Body of pancreas (tissue), 4 donors: Measurements from ENCODE around the gene MRFAP1L1. TPM values are rescaled to one million over a fixed set of nuclear protein-coding genes. Genes with fewer than 3 reads are reported as not detected.

Source experiments
- ATAC-seq: fragments of 150-250 bp; one replicate; pipeline ENCODE4 v1.9.1; 2016
- DNase-seq, 4 donors: peaks; one replicate each; pipeline ENCODE4 v3.0.0-alpha.2; 2019
- H3K27ac ChIP-seq, 4 donors: fragments of 200-600 bp; sonication (generic); 1 replicate in 3 of 4; 2 replicates in 1 of 4; pipeline versions ENCODE4 v1.5.1 to v1.6.1; 2016 to 2019; ENCODE audit warnings: mild to moderate bottlenecking in 1 of 4, mixed read lengths in 1 of 4, moderate library complexity in 1 of 4
- H3K27me3 ChIP-seq, 2 donors: fragments of 200-600 bp; sonication (generic); one replicate each; pipeline ENCODE4 v1.6.0; 2016; ENCODE audit warnings: mild to moderate bottlenecking in 1 of 2
- H3K36me3 ChIP-seq, 2 donors: fragments of 200-600 bp; sonication (generic); replicated peaks in 1 of 2; 2 replicates each; pipeline ENCODE4 v1.5.1; 2016; ENCODE audit warnings: low read depth in 2 of 2; ENCODE audit not compliant: insufficient read depth in 1 of 2
- H3K4me1 ChIP-seq: fragments of 200-600 bp; sonication (generic); one replicate; pipeline ENCODE4 v1.6.0; 2016
- H3K4me3 ChIP-seq, 2 donors: fragments of 200-600 bp; sonication (generic); 1 replicate in 1 of 2; 2 replicates in 1 of 2; pipeline ENCODE4 v1.5.1; 2016 to 2019
- H3K9me3 ChIP-seq, 3 donors: fragments of 200-600 bp; sonication (generic); 1 replicate in 2 of 3; 2 replicates in 1 of 3; pipeline ENCODE4 v1.5.1; 2016
- CTCF ChIP-seq, 7 experiments: fragments of 450-650 bp in 4 of 7; fragments of 200-600 bp in 3 of 7; sonication (generic) in 3 of 7; IDR thresholded peaks; one replicate each; pipeline ENCODE4 v1.5.1; 2016 to 2019; ENCODE audit warnings: antibody characterized with exemption in 7 of 7
- POLR2A ChIP-seq, 3 donors: fragments of 450-650 bp; IDR thresholded peaks; one replicate each; pipeline ENCODE4 v1.6.1; 2016; ENCODE audit warnings: antibody characterized with exemption in 3 of 3, mild to moderate bottlenecking in 2 of 3
- WGBS, 2 donors: methylation state at CpG; one replicate each; pipeline ENCODE4 v1.1.5; 2017; 5-methylcytosine and 5-hydroxymethylcytosine counted together
- intact Hi-C: fragments of 100-400 bp; cut with DNase I; formaldehyde crosslinking; loops from one replicate; pipeline ENCODE4 v1.15.1; 2023
- total RNA-seq, 2 donors: library from RNA; depleted of rRNA; stranded (reverse); fragments of >200 nt; gene quantifications; one replicate each; pipeline ENCODE4 v1.1.0, GENCODE V29; 2016

Gene MRFAP1L1
- total RNA-seq, 2 donors from 2014 or later, result 34.3 to 44.1 TPM

DNA sequence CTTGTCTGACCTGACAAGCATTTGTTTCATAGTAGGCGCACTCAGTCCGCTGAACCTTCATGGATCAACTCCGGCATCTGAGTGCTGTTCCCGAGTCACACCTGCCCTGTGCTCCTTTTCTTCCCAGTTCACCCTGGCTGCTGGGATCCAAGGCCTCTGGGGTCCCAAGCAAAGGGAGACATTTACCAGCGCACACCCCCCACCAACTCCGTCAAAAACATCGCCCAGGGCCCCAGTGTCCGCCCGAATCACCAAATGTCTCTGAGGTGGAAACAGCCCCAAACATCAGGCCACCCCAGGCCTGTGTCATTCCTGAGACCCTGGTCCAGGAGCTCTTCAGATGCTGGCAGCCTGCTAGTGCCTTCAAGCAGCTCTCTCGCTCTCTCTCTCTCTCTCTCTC is 11.5 kb upstream of the MRFAP1L1 start:
- TF ChIP-seq CTCF (IDR thresholded peaks at IDR 0.05), result no peak
- no peak for TF ChIP-seq POLR2A (IDR thresholded peaks at IDR 0.05)
- 92 to 95% methylated on average over 10 of the region's 10 CpGs for WGBS, 2 donors
- H3K36me3 ChIP-seq, result no peaks in the 10 kb centered on the region
- no peak for DNase-seq
- no peak for ATAC-seq
- H3K27me3 ChIP-seq, result no peaks in the 10 kb centered on the region
- H3K27ac ChIP-seq, result no peak overlapping the region
- intact Hi-C loops, result no loop called here
- no peaks in the 10 kb centered on the region for H3K9me3 ChIP-seq
- no peak overlapping the region for H3K4me3 ChIP-seq
- H3K4me1 ChIP-seq, result peaks cover 20% of the 10 kb centered on the region

- no peak overlapping the region for H3K27ac ChIP-seq
- H3K9me3 ChIP-seq, result no peaks in the 10 kb centered on the region
- TF ChIP-seq POLR2A (IDR thresholded peaks at IDR 0.05) (no peak), CTCF (IDR thresholded peaks at IDR 0.05) (peak; percentile 76 to 97 (median 88))
- H3K4me1 ChIP-seq, result peaks cover 26% of the 10 kb centered on the region
- H3K4me3 ChIP-seq, result no peak overlapping the region
- no peaks in the 10 kb centered on the region for H3K36me3 ChIP-seq
- intact Hi-C loops, result no loop called here
- peak; percentile 78 to 84 (median 82) for DNase-seq
- H3K27me3 ChIP-seq, result no peaks in the 10 kb centered on the region
- WGBS, 2 donors, result 4 to 10% methylated on average over 7 to 14 of the region's 14 CpGs
- peak; percentile 49 for ATAC-seq
Measured at GRCh38 chr4:6720202-6720699, 10.6 kb upstream of the MRFAP1L1 start.

- ATAC-seq (no peak), DNase-seq (no peak)
- Histone ChIP-seq H3K4me1 (peaks cover 27% of the 10 kb centered on the region), H3K27me3 (no peaks in the 10 kb centered on the region), H3K27ac (no peak overlapping the region), H3K9me3 (no peaks in the 10 kb centered on the region), H3K36me3 (no peaks in the 10 kb centered on the region), H3K4me3 (no peak overlapping the region)
- no peak for TF ChIP-seq CTCF (IDR thresholded peaks at IDR 0.05)
- intact Hi-C loops, result no loop called here
- 47 to 54% methylated on average over 8 of the region's 8 CpGs for WGBS, 2 donors
Measured at GRCh38 chr4:6719611-6720179, 10.0 kb upstream of the MRFAP1L1 start.

DNA sequence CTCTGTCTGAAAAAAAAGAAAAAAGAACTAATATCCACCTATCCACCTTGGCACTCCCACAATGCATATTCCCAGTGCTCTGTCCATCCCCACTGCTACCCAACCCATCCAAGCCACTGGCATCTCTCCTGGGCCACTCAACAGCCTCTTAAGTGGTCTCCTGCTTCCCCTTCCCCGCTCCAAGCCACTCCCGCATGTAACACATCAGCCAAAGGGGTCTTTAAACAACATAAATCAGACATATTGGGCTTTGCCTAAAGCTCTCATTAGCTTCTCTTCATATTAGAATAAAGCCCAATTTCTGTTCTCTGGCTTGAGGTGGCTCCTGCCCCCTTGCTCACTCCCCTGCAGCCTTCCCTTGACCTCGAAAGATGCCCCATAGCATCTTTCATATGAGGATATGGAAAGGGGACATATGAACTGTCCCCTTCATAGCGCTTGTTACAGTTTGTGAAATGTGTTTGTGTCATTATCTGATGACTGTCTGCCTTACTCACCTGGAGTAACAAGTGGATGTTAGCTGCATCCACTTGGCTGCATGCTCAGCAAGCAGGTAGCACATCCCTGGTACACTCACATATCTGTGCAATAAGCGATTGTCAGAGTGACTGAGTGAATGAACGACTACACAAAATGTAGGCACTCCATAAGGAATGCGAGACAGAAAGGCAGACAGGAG is 9.4 kb upstream of the MRFAP1L1 start:
- no peak for DNase-seq
- no peak for ATAC-seq
- Histone ChIP-seq H3K4me3 (no peak overlapping the region), H3K4me1 (peaks cover 27% of the 10 kb centered on the region), H3K27me3 (no peaks in the 10 kb centered on the region), H3K27ac (no peak overlapping the region), H3K36me3 (no peaks in the 10 kb centered on the region), H3K9me3 (no peaks in the 10 kb centered on the region)
- TF ChIP-seq POLR2A (IDR thresholded peaks at IDR 0.05) (no peak), CTCF (IDR thresholded peaks at IDR 0.05) (no peak)
- intact Hi-C loops, result no loop called here
- 70 to 76% methylated on average over 7 of the region's 7 CpGs for WGBS, 2 donors
